ENCODE data around the gene CDK14.

- no peak for TF ChIP-seq EZH2 (IDR thresholded peaks at IDR 0.05)
- no peak for TF ChIP-seq POLR2AphosphoS5 (IDR thresholded peaks at IDR 0.05; ENCODE audit: borderline replicate concordance, low read depth, low read length)
These were observed 566.3 kb downstream of the CDK14 start for GRCh38 chr7:91162436-91162835.

Data from SK-N-MC (cell line).